Stimulated activated CD4-positive, alpha-beta T cell treated with anti-CD3 and anti-CD28 coated beads, TNF-alpha, amount 100 ng/mL, for 1 hour (primary cell): Measurements from ENCODE around the gene URB1.
"Not testable (repeated sequence)": the region's sequence is repeated elsewhere in the genome, so short reads cannot be mapped to it uniquely, and the experiment has no call there.

ENCODE experiments used
- DNase-seq, 3 donors: peaks; one replicate each; pipeline ENCODE4 v3.0.0-alpha.2; 2020; ENCODE audit warnings: low read depth in 3 of 3, low spot score in 1 of 3

URB1 gene

DNA sequence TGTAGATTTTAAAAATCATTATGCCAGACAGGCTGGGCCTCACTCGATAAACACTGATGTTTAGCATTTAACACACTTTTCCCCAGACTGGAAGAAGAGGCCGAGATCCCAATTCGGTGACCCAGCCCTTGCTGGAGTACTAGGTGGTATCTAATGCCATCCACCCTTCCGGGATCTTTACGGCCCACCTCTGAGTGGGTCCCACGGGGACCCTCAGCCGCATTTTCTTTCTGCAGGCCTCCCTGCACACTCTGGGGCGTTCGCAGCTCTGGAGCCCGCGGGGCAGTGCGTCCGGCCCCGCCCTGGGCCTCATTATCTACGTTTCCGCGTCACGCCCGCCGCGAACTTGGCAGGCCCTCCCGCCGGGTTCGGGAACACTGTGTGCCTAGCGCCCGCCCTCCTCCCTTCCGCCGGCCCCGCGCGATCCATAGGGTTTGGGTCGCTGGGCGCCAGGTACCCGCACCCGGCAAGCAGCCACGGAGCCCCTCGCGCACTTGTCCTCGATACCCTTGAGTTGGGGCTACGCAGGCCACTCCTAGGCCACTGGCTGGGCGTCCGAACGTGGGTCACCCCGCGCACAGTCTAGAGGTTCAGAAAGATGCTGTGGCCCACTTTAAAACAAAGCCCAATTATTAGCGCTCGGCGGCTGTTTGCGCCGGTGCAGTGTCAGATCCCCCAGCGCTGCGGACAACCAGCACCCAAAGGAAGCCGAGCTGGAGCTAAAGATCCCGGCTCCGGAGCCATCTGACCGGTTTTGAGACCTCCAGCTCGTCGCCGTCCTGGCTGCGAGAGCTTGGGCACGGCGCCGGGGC is 18.7 kb upstream of the URB1 start:
- peak in 2 of 3 donors; percentile 20 to 48 for DNase-seq

DNA sequence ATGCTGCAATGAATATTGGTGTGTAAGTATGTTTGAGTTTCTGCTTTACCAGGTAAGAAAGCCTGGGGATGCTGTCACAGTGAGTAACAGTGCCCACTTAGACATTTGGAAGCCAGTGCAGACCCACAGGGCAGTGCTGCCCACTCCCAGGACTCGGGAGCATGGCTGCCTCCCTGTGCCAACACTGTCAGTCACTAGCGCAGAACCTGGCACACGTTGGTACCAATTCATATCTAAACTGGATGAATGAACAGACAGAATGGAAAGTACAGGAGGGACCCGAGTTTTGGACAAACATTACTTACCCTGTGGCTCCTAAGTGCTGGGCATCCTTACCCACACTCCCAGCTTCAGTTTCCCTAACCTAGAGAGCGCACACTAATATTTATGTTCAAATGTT is 18.1 kb upstream of the URB1 start:
- no peak for DNase-seq

DNA sequence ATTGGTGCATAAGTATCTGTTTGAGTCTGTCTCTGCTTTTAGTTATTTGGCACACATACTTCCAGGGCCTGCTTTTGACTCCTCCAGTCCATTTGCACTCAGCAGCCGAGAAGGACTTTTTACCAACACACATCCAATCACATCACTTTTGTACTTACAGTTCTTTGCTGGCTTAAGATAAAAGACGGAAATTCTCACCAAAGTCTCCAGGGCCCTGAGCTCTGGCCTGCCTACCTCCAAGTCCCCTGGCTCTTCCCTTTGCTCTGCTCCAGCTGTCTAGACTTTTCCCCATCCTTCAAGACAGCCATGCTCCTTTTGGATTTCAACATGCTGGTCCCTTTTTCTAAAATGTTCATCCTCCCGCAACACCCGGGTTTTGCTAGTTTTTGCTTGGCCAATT is 17.5 kb upstream of the URB1 start:
- no peak for DNase-seq

DNA sequence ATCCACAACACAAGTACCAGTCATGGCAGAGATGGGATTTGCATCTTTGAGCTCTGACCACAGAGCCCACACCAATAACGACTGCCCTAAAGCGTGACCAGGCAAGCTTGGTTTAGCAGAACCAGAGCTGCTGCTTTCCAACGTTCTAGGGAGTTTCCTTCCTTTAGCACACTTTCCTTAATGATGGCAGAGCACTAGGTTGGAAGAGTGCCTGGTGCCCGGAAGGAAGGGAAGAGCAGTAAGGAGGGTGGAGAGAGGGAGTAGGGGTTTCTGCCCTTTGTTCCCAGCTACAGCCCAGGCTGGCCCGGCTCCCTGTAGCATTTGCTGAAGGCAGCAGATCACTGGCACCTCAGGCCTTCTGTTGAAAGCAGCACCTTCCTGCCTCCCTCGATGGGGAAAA is 13.6 kb upstream of the URB1 start:
- no peak for DNase-seq

DNA sequence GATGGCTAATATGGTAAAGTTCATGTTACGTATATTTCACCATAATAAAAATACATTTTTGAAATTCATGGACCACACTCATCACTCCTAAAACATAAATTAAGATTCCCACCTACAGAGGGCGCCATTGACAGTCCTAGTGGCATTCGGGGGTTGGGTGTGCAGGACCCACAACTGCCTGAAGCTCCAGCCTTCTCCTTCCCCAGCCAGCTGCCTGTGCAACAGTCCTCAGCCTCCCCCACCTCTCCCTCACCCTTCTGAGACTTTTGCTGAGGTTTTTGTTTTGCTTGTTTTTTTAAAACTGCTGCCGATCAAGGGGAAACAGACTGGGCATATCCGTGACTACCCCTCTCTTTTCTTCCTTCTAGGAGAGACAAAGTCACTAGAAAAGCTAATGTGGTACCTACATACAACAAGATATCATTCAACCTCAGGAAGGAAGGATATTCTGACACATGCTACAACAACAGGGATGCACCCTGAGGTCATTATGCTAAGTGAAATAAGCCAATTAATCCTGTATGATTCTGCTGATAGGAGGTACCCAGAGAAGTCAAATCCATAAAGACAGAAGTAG is 10.5 kb upstream of the URB1 start:
- DNase-seq = no peak

DNA sequence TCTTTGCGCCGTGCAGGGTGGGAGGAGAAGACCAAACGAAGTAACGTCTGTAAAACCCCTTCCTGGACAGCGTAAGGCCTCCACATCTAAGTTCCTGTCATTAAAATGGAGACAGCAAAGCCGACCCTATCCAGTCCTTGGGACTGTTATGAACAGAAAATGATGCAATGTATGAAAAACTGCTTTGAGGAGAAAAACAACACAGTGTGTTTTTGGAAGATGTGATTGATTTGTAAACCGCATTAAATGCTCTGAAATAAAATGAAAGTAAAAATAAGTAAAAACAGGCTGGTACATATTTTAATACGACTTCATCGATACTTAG is 827 bp upstream of the URB1 start:
- no peak for DNase-seq

DNA sequence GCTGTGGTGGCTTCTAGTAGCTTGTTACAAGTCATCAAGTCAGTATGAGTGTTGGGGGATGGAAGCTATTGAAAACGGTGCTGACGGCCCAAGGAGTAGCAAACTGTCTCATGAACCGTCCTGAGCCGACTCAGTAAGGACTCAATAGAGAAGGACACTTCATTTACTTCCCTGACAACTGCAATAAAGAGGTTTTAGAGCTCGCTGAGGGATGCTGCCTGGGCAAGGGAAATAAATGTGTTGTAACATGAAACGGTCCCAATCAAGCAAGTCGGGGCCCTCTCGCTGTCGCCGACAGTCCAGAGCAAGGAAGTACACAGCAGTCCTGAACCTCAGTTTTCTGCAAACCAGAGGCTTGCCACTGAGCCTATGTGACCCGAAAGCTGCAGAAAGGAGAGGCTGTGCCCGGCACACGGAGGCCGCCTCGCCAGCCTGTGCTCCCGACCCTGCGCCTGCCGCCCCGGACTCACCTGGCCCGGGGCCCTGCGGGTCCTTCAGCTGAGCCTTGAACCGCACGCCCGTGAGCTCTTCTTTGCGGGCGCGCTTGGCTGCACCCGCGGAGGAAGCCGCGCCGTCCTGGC is 423 bp downstream of the URB1 start:
- peak in 1 of 3 donors; percentile 7 for DNase-seq

DNA sequence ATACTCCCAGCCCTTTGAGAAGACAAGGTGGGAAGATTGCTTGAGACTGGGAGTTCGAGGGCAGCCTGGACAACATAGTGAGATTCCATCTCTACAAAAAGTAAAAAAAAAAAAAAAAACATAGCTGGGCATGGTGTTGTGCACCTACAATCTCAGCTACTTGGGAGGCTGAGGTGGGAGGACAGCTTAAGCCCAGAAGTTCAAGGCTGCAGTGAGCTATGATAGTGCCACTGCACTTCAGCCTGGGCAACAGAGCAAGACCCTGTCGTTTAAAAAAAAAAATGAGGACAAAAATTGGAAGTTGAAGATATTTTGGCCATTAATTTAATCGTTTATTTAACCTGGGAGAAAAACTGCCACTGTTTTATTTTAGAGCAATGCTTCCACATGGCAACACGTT is 1.1 kb downstream of the URB1 start:
- no peak for DNase-seq

DNA sequence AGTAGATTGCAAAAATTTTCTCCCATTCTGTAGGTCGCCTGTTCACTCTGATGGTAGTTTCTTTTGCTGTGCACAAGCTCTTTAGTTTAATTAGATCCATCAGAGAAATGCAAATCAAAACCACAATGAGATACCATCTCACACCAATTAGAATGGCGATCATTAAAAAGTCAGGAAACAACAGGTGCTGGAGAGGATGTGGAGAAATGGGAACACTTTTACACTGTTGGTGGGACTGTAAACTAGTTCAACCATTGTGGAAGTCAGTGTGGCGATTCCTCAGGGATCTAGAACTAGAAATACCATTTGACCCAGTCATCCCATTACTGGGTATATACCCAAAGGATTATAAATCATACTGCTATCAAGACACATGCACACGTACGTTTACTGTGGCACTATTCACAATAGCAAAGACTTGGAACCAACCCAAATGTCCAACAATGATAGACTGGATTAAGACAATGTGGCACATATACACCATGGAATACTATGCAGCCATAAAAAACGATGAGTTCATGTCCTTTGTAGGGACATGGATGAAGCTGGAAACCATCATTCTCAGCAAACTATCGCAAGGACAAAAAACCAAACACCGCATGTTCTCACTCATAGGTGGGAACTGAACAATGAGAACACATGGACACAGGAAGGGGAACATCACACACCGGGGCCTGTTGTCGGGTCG is 2.1 kb downstream of the URB1 start:
- not testable (repeated sequence) for DNase-seq

DNA sequence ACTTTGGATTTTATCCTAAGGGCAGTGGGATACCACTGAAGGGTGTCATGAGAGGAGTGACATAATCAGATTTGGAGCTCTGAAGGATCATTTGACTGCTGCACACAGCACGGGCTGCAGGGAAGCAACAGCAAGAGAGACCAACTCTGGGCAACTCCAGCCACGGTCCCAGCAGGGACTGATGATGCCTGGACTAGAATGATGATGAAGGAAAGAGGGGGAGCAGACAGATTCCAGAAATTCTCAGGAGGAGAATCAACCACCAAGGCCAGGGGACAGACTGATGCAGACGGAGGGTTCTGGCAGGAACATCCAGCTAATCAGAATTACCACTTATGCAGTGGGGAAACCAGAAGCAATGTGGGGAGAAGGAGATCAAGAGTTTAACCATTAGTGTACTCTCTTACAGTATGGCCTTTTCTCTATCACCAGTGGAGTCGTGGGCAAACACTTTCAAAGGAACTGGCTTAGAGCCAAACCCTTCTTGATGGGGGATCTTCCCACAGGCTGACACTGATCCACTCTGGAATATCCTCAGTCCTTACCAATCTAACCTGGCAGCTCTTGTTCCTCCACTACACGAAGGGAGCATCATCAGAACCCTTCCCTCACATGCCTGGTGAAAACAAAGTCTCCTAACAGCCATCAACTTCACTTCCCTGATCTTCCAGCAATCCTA is 3.3 kb downstream of the URB1 start:
- DNase-seq = no peak

DNA sequence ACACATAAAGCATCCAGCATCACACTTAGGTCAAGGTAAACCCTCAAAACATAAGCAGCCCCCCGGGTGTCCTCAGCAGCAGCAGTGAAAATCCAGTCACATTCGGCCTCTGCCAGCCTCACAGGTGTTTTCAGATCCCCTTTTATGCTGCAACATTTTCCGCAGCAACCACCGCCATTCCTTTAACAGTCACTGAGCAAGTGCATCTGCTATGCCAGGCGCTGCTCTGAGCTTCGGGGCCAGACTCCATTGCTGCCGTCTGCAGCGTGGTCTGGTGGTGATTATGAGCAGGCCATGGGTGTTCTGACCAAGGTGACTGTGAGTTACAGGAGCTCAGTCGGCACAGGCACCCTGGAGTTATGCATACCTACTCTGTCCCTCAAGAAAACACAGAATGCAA is 4.5 kb downstream of the URB1 start:
- no peak for DNase-seq

DNA sequence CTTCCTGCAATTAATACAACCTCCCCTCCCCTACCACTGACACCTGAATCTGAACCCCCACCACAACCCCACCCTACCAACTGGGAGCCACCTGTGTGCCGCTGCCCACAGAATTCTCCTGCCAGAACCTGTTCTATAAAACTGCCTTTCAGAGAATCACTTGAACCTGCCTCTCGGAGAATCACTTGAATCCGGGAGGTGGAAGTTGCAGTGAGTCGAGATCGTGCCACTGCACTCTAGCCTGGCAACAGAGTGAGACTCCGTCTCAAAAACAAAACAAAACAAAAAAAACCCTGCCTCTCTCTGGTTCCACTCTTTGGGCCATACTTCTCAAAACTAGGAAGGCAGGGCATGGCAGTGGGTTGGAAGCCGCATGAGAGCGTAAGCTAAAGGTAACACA is 5.7 kb downstream of the URB1 start:
- no peak for DNase-seq

DNA sequence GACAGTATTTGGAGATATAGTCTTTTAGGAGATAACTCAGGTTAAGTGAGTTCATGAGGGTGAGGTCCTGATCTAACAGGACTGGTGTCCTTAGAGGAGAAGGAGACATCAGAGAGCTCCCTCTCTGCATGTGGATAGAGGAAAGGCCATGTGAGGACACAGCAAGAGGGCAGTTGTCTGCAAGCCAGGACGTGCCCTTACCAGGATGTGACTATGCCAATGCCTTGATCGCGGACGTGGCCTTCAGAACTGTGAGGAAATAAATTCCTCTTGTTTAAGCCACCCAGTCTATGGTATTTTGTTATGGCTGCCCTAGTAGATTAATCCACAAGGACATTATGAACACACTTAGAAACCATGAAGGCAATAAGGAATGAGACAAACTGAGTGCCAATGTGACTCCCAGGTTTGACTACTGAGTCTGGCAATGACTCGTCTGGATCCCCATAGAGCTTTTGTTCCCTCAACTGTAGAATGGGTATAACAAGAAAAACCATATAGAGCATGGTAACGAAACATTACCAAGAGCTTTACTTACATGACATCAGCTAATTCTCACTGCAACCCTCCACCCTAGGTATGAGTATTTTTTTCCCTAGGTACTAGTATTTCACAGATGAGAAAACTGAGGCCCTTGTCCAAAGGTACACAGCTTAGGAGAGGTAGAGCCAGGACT is 6.5 kb downstream of the URB1 start:
- no peak for DNase-seq

DNA sequence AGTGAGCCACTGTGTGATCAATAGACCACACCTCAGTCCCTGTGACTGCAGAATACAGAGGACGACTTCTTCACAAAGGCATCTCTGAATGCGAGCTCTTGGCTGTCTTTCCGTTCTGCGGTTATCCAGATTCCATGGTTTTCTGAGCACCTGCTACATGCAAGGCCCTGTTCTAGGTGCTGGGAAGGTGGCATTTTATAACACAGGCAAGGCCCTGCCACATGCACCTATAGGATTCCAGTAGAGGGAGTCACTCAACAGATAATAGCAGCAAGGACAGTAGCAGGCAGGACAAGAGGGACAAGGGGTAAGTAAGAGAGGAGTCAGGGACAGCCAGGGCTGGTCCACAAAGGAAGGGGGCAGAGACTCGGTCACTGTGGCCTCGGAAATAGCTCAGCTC is 9.0 kb downstream of the URB1 start:
- DNase-seq = no peak

DNA sequence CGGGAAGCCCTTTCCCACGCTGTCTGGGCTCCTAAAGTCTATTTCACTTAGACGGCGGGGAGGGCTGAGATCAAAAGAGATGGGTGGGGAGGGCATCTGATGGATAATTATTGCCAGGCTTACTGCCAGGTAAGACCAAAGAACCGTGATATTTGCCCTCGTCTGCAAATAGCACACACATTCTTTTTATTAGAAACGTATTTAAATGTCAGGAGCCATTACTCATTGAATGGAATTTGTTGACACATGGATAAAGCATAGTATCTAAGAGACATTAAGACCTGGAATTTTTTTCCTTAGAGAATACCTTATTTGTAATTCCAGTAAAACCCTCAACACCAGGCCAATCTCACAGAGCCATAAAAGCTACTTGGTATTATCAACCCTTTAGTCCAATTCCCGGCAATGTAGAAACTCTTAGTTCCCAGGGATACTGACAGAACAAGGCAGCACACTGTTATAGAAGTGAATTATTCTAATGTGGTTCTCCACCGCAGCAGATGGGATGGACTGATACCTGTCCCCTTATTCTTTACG is 10.6 kb downstream of the URB1 start:
- DNase-seq = no peak

DNA sequence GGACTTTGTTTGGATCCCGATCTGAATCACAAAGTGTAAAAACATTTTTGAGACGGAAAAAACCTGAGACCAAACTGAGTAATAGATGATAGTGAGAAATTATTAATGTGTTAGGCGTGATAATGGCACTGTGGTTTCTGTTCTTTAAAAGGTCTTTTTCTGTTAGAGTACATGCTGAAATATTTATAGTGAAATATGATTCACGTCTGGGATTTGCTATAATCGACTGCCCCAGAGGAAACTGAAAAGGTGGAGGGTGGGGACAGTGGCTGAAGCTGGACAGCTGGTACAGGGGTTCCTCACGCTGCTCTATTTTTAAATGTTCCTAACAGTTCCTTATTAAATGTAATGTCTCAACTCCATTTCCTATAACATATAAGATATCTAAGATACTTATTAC is 11.2 kb downstream of the URB1 start:
- no peak for DNase-seq

DNA sequence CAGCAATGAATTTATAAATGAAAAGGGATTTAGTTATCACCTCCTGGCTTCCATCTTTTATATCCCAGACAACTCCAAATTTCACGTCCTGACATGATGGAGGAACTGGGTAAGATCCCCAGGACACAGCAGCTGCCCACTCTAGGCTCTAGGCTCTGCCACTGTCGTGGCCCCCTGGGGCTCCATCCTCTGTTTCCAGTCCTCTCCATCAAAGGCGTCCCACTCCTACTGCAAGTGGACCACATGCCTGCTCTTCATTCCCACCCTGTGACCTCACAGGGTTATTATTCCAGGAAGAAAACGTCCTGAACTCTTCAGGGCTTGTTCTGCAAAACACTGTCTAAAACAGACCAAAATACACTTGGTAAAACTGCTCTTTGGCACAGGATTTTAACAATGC is 11.9 kb downstream of the URB1 start:
- no peak for DNase-seq

DNA sequence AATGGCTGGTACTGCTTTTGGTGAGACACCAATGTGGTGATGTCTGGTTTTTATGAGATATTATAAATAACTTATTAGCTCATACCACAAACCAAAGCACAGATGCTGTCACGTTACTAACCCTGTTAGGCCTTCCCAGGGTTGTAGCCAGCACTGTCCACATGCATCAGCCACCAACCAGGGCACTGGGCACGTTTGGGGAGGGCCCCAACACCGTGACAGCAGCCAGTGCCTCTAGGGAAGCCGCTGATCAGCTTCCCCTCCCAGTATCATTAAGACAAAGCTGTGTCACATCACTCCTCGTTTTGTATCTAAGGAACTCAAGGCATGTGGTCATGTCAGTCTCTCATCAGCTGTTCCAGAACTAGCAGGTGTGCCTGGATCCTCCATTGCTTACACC is 13.9 kb downstream of the URB1 start:
- DNase-seq = no peak

DNA sequence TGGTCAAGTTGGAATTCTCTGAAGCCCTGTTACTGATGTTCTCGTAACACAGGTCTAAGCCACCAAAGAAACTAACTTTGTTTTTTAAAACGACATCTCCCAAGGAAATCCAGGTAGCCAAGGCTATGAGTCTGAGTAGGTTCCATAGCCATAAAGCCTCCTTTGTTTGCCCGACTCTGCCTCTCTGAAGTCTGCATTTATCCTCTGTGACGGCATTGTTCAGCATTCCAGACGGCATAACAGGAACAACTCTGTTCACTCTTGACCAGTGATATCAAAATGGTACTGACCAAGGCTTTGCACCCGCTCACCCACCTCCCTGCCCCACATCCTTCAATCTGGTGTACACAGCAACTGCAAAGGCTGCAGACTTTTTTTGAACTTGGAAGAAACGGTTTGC is 14.8 kb downstream of the URB1 start:
- DNase-seq = no peak

DNA sequence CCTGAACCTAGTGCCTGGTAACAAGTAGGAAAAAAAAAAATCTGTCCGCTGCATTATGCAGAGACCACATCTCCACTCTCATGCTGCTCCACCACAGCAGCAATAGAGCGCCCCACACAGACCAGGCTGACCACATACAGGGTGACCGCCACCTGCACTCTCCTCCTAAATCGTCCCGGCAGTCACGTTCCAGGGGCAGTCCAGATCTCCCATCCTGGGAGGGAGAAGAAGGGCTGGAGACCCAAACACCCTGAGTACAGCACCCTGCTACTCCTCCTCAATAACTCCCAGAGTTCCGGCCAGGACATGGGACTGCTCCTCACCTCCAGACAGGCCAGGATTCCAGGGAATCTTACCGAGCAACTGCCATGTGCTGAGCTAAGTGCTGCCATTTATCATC is 15.3 kb downstream of the URB1 start:
- DNase-seq = no peak

DNA sequence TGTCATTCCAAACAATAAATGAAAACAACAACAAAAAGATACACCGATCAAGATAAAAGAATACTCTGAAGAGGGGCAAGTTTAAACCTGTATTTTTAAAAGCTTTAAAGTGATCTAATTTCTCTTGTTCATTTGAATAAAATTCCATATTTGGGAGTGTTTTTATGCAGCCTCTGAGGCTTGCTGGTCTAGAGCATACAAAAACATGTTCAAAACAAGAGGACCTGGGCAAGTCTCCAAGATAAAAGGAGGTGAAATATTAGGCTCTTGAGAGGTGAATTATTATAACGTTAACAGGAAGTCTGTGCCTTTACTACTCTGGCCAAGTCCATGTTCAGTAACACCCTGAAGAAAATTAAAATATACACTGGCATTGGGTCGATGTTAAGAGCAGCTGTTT is 20.1 kb downstream of the URB1 start:
- no peak for DNase-seq
